Measurements from ENCODE around the gene STT3A.

DNA sequence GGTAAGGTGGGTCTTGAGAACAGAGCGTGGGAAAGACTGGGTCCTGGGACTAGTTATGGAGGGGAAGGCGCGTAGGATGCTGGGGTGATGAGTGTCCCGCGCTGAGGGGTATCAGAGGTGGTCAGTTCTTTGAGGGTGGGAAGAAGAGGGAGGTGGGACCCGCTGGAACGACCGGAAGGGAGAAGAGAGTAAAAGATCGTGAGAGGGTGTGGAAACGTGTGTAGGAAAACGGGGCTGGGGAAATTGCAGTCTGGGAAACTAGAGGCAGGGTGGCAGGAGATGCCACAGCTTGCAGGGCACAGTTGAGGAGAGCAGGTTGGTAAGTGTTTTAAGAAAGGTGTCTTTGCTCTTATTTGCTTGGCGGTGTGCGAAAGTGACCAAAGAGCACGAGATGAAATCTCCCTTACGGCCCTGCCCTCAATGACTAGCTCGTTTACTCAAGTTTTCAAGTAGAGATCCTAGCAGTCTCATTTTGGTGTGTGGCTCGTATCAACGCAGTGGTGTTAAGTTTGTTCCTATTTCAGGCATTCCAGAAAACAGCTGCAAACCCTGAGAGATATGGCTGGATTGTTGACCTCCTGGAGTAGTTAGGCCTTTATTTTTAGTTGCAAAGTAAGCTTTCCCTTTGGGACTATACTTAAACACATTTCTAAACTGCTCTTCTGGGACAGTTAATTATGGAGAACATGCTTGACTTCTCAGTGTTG lies 615 bp downstream of the STT3A start:
- no peak for TF ChIP-seq CTCF (IDR thresholded peaks at IDR 0.05; ENCODE audit: insufficient read depth, low read length, poor library complexity, severe bottlenecking)
- no peak for TF ChIP-seq EZH2phosphoT487 (conservative IDR thresholded peaks at IDR 0.05; ENCODE audit: low read length)
